NOMO-1 treated with DMSO at 0.1 percent for 48 hours (cell line): Measurements from ENCODE around the gene ZNF157.
A peak's percentile ranks its signal among the peaks of the same experiment; 100 is the strongest.
"Not testable (repeated sequence)": the region's sequence is repeated elsewhere in the genome, so short reads cannot be mapped to it uniquely, and the experiment has no call there.

ENCODE experiments used
- DNase-seq: peaks from one replicate; lab custom pipeline; 2025; ENCODE audit not compliant: unreplicated experiment; lab: John Stamatoyannopoulos, UW

Gene ZNF157

GRCh38 chrX:47370278-47370677, at the start of gene ZNF157:
TSS of gene ZNF157 (plus strand) at chrX:47370578. CDS start at chrX:47370669, 91 bp downstream.
- no peak for DNase-seq

DNA sequence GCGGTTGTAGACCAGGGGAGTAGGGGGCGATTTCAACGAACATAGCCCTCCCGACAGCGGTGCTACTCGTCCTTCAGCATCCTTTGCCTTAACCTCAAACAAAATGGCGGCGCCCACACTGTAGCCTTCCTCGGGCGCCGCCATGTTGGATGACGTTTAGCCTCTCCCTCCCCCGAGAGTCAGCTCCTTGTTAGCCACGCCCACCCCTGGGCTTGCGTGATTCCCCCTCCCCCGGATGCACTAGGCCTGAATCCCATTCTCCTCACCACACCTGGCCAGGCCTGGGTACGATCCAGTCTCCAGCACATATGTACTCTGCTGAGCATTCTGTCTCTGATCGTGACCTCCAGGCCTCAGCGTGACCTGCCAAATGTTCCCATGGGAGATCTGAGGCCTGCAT, 49.0 kb upstream of the ZNF157 start:
- DNase-seq = no peak

DNA sequence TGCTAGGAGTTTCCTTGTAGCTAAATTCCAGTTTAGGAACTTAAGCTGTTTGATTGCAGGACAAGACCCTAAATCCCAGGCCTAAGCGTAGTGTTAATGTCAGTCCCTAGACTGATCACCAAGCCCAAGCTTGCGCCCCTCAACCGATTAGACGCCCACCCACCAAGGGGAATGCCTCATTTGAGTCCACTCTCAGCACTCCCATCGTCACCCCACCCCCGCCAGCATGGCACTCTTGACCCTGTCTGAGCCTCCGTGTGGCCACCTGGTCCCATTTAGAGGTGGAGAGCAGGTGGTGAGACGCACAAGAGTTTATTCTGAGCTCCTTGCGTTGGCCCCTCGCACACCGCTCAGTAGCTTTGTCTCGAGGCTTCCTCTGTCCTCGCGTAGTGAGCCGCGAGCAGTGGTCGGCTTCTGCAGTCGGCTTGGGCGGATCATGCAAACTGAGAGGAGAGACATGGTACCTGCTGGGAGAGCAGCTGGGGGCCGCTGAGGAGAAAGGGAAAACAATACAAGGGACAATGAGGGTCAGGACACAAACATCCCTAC, 48.5 kb upstream of the ZNF157 start:
- no peak for DNase-seq

DNA sequence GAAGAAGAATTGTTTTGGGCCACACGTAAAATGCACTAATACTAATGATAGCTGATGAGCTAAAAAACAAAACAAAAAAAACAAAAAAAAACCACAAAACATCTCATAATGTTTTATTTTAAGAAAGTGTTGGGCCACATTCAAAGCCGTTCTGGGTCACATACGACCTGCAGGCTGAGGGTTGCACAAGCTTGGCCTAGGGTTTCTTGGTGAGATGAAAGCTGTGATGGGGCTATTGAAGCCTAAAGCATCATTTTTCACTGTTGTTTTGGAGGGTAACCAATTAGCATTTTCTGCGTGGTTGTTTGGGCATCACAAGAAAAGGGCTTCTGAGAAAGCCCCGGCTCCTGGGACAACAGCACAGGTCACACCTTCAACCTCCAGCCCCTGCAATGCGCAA, 42.5 kb upstream of the ZNF157 start:
- no peak for DNase-seq

DNA sequence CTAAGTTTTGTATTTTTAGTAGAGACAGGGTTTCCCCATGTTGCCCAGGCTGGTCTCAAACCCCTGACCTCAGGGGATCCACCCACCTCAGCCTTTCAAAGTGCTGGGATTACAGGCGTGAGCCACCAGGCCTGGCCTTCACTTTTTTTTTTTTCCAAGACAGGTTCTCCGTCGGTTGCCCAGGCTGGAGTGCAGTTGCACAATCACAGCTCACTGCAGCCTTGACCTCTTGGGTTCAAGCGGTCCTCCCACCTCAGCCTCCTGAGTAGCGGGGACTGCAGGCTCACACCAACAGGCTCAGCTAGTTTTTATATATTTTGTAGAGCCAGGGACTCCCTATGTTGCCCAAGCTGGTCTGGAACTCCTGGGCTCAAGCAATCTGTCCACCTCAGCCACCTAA, 37.6 kb upstream of the ZNF157 start:
- not testable (repeated sequence) for DNase-seq

- DNase-seq = no peak
These were observed 18.7 kb upstream of the ZNF157 start for GRCh38 chrX:47351706-47352105.

GRCh38 chrX:47358387-47359065, 11.9 kb upstream of the ZNF157 start:
- no peak for DNase-seq

- no peak for DNase-seq
These were observed 9.8 kb upstream of the ZNF157 start for GRCh38 chrX:47360423-47361179.

DNA sequence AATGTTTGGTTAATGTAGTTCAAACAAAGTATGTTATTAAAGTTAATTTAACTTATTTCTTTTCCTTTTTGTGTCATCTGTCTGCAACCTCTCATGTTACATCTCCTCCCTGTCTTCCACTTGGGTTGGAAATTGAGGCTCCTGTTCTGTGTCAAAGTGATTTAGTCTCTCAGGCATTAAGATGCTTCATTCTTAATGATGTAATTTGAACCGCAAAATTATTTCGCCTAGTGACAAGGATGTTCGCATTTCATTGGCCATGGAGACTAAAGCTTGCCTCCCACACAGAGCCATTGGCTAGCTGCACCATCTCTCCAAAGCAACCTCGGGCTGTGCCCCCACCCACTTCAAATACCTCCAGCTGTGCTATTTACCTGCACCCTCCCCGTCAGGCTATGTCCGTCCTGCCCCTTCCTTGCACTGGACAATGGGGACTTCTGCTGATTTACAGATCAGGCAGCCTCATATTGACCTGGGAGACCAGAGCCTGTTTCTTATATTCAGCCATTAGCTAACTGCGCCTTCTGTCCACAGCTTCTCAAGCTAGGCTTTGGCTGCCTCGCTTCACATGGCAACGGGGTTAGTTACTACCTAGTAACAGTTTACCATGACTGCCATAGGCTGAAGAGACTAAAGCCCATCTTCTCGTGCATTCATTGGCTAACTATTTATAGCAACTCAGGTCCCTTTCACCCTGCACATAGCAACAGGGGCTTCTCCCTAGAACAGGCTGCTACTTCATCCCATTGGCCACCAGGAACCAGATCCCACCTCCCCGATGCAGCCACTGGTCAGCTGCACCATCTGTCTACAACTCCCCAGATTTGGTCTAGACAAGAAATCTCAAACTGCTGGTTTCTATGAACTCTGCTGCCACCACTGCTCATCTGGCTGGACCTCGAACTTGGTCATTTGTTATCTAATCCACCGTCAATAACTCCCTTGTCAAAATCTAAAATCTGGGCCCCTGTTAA, 8.6 kb upstream of the ZNF157 start:
- no peak for DNase-seq

GRCh38 chrX:47366041-47366722, 4.2 kb upstream of the ZNF157 start:
- DNase-seq = peak; percentile 52

GRCh38 chrX:47373198-47373597, 2.8 kb downstream of the ZNF157 start:
- DNase-seq = no peak

GRCh38 chrX:47380268-47380667, 9.9 kb downstream of the ZNF157 start:
- no peak for DNase-seq

- DNase-seq = not testable (repeated sequence)
These were observed 10.5 kb downstream of the ZNF157 start for GRCh38 chrX:47380837-47381236.

GRCh38 chrX:47384502-47384901, 14.1 kb downstream of the ZNF157 start:
- DNase-seq = peak; percentile 56

GRCh38 chrX:47390780-47391179, 20.4 kb downstream of the ZNF157 start:
- no peak for DNase-seq

DNA sequence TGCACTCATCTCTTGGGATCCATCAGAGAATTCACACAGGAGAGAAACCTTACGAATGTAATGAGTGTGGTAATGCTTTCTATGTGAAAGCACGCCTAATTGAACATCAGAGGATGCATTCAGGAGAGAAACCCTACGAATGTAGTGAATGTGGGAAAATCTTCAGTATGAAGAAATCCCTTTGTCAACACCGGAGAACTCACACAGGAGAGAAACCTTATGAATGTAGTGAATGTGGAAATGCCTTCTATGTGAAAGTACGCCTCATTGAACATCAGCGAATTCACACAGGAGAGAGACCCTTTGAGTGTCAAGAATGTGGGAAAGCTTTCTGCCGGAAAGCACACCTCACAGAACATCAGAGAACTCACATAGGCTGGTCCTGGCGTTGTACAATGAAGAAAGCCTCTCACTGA, 42.8 kb downstream of the ZNF157 start:
- no peak for DNase-seq

- DNase-seq = no peak
These were observed 49.9 kb downstream of the ZNF157 start for GRCh38 chrX:47420265-47420664.

GRCh38 chrX:47420962-47421361, 50.6 kb downstream of the ZNF157 start:
- no peak for DNase-seq

DNA sequence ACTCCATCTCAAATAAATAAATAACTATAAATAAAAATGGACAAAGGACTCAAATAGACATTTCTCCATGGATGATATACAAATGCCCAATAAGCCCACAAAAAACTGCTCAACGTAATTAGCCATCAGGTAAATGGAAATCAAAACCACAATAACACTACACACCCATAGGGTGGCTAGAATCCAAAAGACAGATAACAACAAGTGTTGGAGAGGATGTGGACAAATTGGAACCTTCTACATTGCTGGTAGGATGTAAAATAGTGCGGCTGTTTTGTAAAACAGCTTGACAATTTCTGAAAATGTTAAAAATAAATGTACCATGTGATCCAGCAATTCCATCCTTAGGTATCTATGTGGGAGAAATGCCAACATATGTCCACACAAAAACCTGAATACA, 52.1 kb downstream of the ZNF157 start:
- no peak for DNase-seq

GRCh38 chrX:47430925-47431324, 60.5 kb downstream of the ZNF157 start:
- no peak for DNase-seq

GRCh38 chrX:47446431-47446830, 76.1 kb downstream of the ZNF157 start:
- DNase-seq = no peak
